ENCODE data around the gene CLIC1. TPM values are rescaled to one million over a fixed set of nuclear protein-coding genes. Genes with fewer than 3 reads are reported as not detected.

The CLIC1 gene
- polyA plus RNA-seq, 10 donors = 114 to 181 (median 138) TPM

Other genes with a start within 250 kb of the CLIC1 start
- gene MICB, start 238.4 kb downstream of the CLIC1 start, polyA plus RNA-seq (ENCODE audit: insufficient read length in 10 of 10) = 1 to 10 TPM in 5 of 10 donors, under 1 TPM in 5; 0.47 to 1.1 (median 0.99) TPM
- gene MCCD1, start 207.6 kb downstream of the CLIC1 start, polyA plus RNA-seq (ENCODE audit: insufficient read length in 10 of 10) = not detected
- 100 to 1,000 TPM; 292 to 441 (median 367) TPM for gene DDX39B, start 194.5 kb downstream of the CLIC1 start, polyA plus RNA-seq (ENCODE audit: insufficient read length in 10 of 10)
- gene ATP6V1G2, start 189.9 kb downstream of the CLIC1 start, polyA plus RNA-seq (ENCODE audit: insufficient read length in 10 of 10) = 1 to 10 TPM; 2.5 to 5.9 (median 3.9) TPM
- 10 to 100 TPM; 11.3 to 17.7 (median 14.4) TPM for gene NFKBIL1, start 188.9 kb downstream of the CLIC1 start, polyA plus RNA-seq (ENCODE audit: insufficient read length in 10 of 10)
- gene LTA, start 164.2 kb downstream of the CLIC1 start, polyA plus RNA-seq (ENCODE audit: insufficient read length in 10 of 10) = under 1 TPM in 6 of 10 donors, not detected in 4; 0.12 to 0.91 (median 0.21) TPM
- gene TNF, start 161.0 kb downstream of the CLIC1 start, polyA plus RNA-seq (ENCODE audit: insufficient read length in 10 of 10) = 1 to 10 TPM in 1 of 10 donors, under 1 TPM in 8, not detected in 1; 0.17 to 3.5 (median 0.29) TPM
- gene LTB, start 154.1 kb downstream of the CLIC1 start, polyA plus RNA-seq (ENCODE audit: insufficient read length in 10 of 10) = 10 to 100 TPM in 1 of 10 donors, 1 to 10 TPM in 6, under 1 TPM in 3; 0.67 to 32.2 (median 1.5) TPM
- gene LST1, start 150.3 kb downstream of the CLIC1 start, polyA plus RNA-seq (ENCODE audit: insufficient read length in 10 of 10) = 10 to 100 TPM in 1 of 10 donors, 1 to 10 TPM in 9; 4.1 to 10.9 (median 6.4) TPM
- gene NCR3, start 143.5 kb downstream of the CLIC1 start, polyA plus RNA-seq (ENCODE audit: insufficient read length in 10 of 10) = under 1 TPM in 4 of 10 donors, not detected in 6; 0.20 to 0.59 (median 0.30) TPM
- 10 to 100 TPM; 15.1 to 35.2 (median 23.0) TPM for gene AIF1, start 121.3 kb downstream of the CLIC1 start, polyA plus RNA-seq (ENCODE audit: insufficient read length in 10 of 10)
- gene PRRC2A, start 115.8 kb downstream of the CLIC1 start, polyA plus RNA-seq (ENCODE audit: insufficient read length in 10 of 10) = 100 to 1,000 TPM; 112 to 149 (median 132) TPM
- 100 to 1,000 TPM; 177 to 216 (median 198) TPM for gene BAG6, start 83.9 kb downstream of the CLIC1 start, polyA plus RNA-seq (ENCODE audit: insufficient read length in 10 of 10)
- gene APOM, start 80.6 kb downstream of the CLIC1 start, polyA plus RNA-seq (ENCODE audit: insufficient read length in 10 of 10) = 1 to 10 TPM; 2.6 to 5.7 (median 4.2) TPM
- gene C6orf47, start 75.8 kb downstream of the CLIC1 start, polyA plus RNA-seq (ENCODE audit: insufficient read length in 10 of 10) = 10 to 100 TPM; 11.4 to 16.0 (median 13.4) TPM
- gene GPANK1, start 71.5 kb downstream of the CLIC1 start, polyA plus RNA-seq (ENCODE audit: insufficient read length in 10 of 10) = 10 to 100 TPM; 10.1 to 16.9 (median 12.2) TPM
- 100 to 1,000 TPM; 118 to 150 (median 138) TPM for gene CSNK2B, start 70.5 kb downstream of the CLIC1 start, polyA plus RNA-seq (ENCODE audit: insufficient read length in 10 of 10)
- gene LY6G5B, start 66.6 kb downstream of the CLIC1 start, polyA plus RNA-seq (ENCODE audit: insufficient read length in 10 of 10) = 10 to 100 TPM in 6 of 10 donors, 1 to 10 TPM in 4; 5.6 to 24.0 (median 10.9) TPM
- gene LY6G5C, start 55.5 kb downstream of the CLIC1 start, polyA plus RNA-seq (ENCODE audit: insufficient read length in 10 of 10) = 1 to 10 TPM in 9 of 10 donors, under 1 TPM in 1; 0.68 to 5.1 (median 2.4) TPM
- gene ABHD16A, start 33.2 kb downstream of the CLIC1 start, polyA plus RNA-seq (ENCODE audit: insufficient read length in 10 of 10) = 10 to 100 TPM; 36.3 to 50.0 (median 39.2) TPM
- gene LY6G6F, start 29.7 kb downstream of the CLIC1 start, polyA plus RNA-seq (ENCODE audit: insufficient read length in 10 of 10) = under 1 TPM in 3 of 10 donors, not detected in 7; 0.17 to 0.38 (median 0.20) TPM
- gene LY6G6D, start 21.2 kb downstream of the CLIC1 start, polyA plus RNA-seq (ENCODE audit: insufficient read length in 10 of 10) = 1 to 10 TPM in 1 of 10 donors, under 1 TPM in 5, not detected in 4; 0.42 to 1.1 (median 0.53) TPM
- 1 to 10 TPM in 1 of 10 donors, under 1 TPM in 8, not detected in 1; 0.19 to 1.0 (median 0.38) TPM for gene LY6G6C, start 14.8 kb downstream of the CLIC1 start, polyA plus RNA-seq (ENCODE audit: insufficient read length in 10 of 10)
- gene MPIG6B, start 13.2 kb downstream of the CLIC1 start, polyA plus RNA-seq (ENCODE audit: insufficient read length in 10 of 10) = 1 to 10 TPM in 3 of 10 donors, under 1 TPM in 7; 0.52 to 1.8 (median 0.82) TPM
- 100 to 1,000 TPM in 8 of 10 donors, 10 to 100 TPM in 2; 87.3 to 135 (median 109) TPM for gene DDAH2, start 7.2 kb downstream of the CLIC1 start, polyA plus RNA-seq (ENCODE audit: insufficient read length in 10 of 10)
- 10 to 100 TPM in 6 of 10 donors, 1 to 10 TPM in 4; 5.9 to 29.4 (median 13.5) TPM for gene MSH5, start 3.5 kb upstream of the CLIC1 start, polyA plus RNA-seq (ENCODE audit: insufficient read length in 10 of 10)
- gene SAPCD1, start 26.1 kb upstream of the CLIC1 start, polyA plus RNA-seq (ENCODE audit: insufficient read length in 10 of 10) = 10 to 100 TPM in 1 of 10 donors, 1 to 10 TPM in 9; 2.1 to 10.9 (median 3.0) TPM
- 1 to 10 TPM in 9 of 10 donors, under 1 TPM in 1; 0.88 to 3.3 (median 2.3) TPM for gene VWA7, start 40.8 kb upstream of the CLIC1 start, polyA plus RNA-seq (ENCODE audit: insufficient read length in 10 of 10)
- 10 to 100 TPM; 42.0 to 63.0 (median 46.2) TPM for gene VARS1, start 59.2 kb upstream of the CLIC1 start, polyA plus RNA-seq (ENCODE audit: insufficient read length in 10 of 10)
- gene LSM2, start 70.4 kb upstream of the CLIC1 start, polyA plus RNA-seq (ENCODE audit: insufficient read length in 10 of 10) = 10 to 100 TPM; 46.2 to 63.6 (median 58.9) TPM
- 1 to 10 TPM; 3.3 to 4.3 (median 3.9) TPM for gene HSPA1L, start 78.8 kb upstream of the CLIC1 start, polyA plus RNA-seq (ENCODE audit: insufficient read length in 10 of 10)
- 100 to 1,000 TPM in 1 of 10 donors, 10 to 100 TPM in 9; 47.4 to 176 (median 71.8) TPM for gene HSPA1A, start 79.0 kb upstream of the CLIC1 start, polyA plus RNA-seq (ENCODE audit: insufficient read length in 10 of 10)
- 100 to 1,000 TPM in 1 of 10 donors, 10 to 100 TPM in 9; 34.3 to 226 (median 55.8) TPM for gene HSPA1B, start 91.2 kb upstream of the CLIC1 start, polyA plus RNA-seq (ENCODE audit: insufficient read length in 10 of 10)
- gene NEU1, start 126.3 kb upstream of the CLIC1 start, polyA plus RNA-seq (ENCODE audit: insufficient read length in 10 of 10) = 10 to 100 TPM; 15.3 to 19.4 (median 17.2) TPM
- under 1 TPM in 8 of 10 donors, not detected in 2; 0.08 to 0.50 (median 0.29) TPM for gene SLC44A4, start 142.5 kb upstream of the CLIC1 start, polyA plus RNA-seq (ENCODE audit: insufficient read length in 10 of 10)
- 10 to 100 TPM; 23.3 to 40.1 (median 29.4) TPM for gene EHMT2, start 161.2 kb upstream of the CLIC1 start, polyA plus RNA-seq (ENCODE audit: insufficient read length in 10 of 10)
- 10 to 100 TPM in 4 of 10 donors, 1 to 10 TPM in 6; 7.9 to 16.2 (median 9.6) TPM for gene ZBTB12, start 165.6 kb upstream of the CLIC1 start, polyA plus RNA-seq (ENCODE audit: insufficient read length in 10 of 10)
- gene C2, start 191.2 kb upstream of the CLIC1 start, polyA plus RNA-seq (ENCODE audit: insufficient read length in 10 of 10) = 1 to 10 TPM; 3.5 to 9.1 (median 5.7) TPM
- gene CFB, start 209.6 kb upstream of the CLIC1 start, polyA plus RNA-seq (ENCODE audit: insufficient read length in 10 of 10) = 1 to 10 TPM; 1.0 to 2.6 (median 1.6) TPM
- gene NELFE, start 222.4 kb upstream of the CLIC1 start, polyA plus RNA-seq (ENCODE audit: insufficient read length in 10 of 10) = 10 to 100 TPM; 49.5 to 68.7 (median 64.3) TPM
- 10 to 100 TPM; 17.9 to 35.1 (median 25.0) TPM for gene SKIC2, start 222.6 kb upstream of the CLIC1 start, polyA plus RNA-seq (ENCODE audit: insufficient read length in 10 of 10)
- 10 to 100 TPM; 11.4 to 21.4 (median 15.4) TPM for gene DXO, start 235.6 kb upstream of the CLIC1 start, polyA plus RNA-seq (ENCODE audit: insufficient read length in 10 of 10)
- 10 to 100 TPM in 5 of 10 donors, 1 to 10 TPM in 5; 6.2 to 21.3 (median 10.3) TPM for gene C4A, start 245.5 kb upstream of the CLIC1 start, polyA plus RNA-seq (ENCODE audit: insufficient read length in 10 of 10)